Measurements from ENCODE around the gene REEP6. TPM values are rescaled to one million over a fixed set of nuclear protein-coding genes. Genes with fewer than 3 reads are reported as not detected.

Gene REEP6
- total and polyA plus RNA-seq, 2 experiments from 2014 or later = 3.0 to 4.3 TPM

DNA sequence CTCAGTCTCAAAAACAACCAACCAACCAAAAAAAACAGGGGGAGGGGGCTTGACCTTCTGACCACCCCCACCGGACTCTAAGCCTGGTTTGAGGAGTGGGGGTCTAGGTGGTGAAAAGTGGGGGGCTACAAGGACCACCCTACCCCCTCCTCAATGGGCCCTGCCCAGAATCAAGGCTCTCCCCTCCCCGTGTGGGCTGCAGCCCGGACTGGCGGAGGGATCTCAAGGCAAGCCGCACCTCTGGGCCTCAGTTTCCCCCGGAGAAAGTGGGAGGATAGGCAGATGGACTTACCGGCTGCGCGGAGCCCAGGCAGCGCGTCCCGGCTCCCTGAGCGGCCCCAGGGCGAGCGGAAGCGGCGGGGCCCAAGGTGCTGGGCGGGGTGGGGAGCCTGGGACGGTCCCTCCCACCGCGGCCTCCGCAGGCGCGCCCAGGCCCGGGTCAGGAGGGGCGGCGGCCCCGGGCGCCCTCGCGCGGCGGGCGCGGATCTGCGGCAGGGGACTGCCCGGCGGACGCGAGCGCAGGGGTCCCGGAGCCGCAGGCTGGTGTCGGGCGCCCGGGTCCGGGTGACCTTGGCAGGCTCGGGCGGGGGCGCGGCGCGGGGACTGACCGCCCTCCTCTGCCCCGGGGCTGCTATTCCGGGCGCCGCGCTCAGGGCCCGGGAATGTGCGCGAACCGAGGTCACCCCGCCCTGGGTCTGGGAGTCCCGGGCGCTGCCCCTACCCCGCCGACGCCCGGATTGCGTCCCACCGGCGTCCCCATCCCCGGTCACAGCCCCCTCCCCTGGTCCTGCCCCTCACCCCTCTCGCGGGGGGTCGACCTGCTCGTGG, 21.9 kb downstream of the REEP6 start, which contains the start of gene ADAMTSL5:
ADAMTSL5 (minus strand) TSS at position 349 of the 828 bp plus-strand sequence. CDS start 2,076 bp downstream, outside the sequence.
- H3K27ac ChIP-seq = peak within 1 kb of the TSS; percentile 48
- no peaks in the 10 kb centered on the region for H3K9me3 ChIP-seq (ENCODE audit: low read depth)
- no peaks in the 10 kb centered on the region for H4K20me1 ChIP-seq (ENCODE audit: insufficient read depth)
- 1% methylated on average over 18 to 56 of the region's 78 CpGs for WGBS, 2 experiments (ENCODE audit: low coverage in 1 of 2, low lambda C conversion rate in 2 of 2, missing lambda C conversion rate in 2 of 2)
- peak within 1 kb of the TSS; percentile 78 for H3K4me2 ChIP-seq (ENCODE audit: unreplicated experiment)
- peaks cover 14% of the 10 kb centered on the region; the same call in 1 of the 2 replicates for H3F3A ChIP-seq (ENCODE audit: insufficient read depth)
- TF ChIP-seq EZH2phosphoT487 (IDR thresholded peaks at IDR 0.05; ENCODE audit: insufficient read depth, low read depth) = no peak
- TF ChIP-seq EZH2 (IDR thresholded peaks at IDR 0.05; ENCODE audit: insufficient read depth, poor library complexity, severe bottlenecking) = no peak
- H3K9me2 ChIP-seq (ENCODE audit: insufficient read depth) = no peaks in the 10 kb centered on the region
- H3K4me1 ChIP-seq (ENCODE audit: insufficient read depth) = no peaks in the 10 kb centered on the region
- H3K79me2 ChIP-seq (ENCODE audit: insufficient read depth) = peaks cover 7% of the 10 kb centered on the region; the same call in 1 of the 2 replicates
- peak within 1 kb of the TSS; percentile 84 for H3K9ac ChIP-seq
- H3K27me3 ChIP-seq (replicated peaks; ENCODE audit: insufficient read depth) = no peaks in the 10 kb centered on the region
- no peaks in the 10 kb centered on the region for H3K36me3 ChIP-seq (ENCODE audit: low read depth)
- peak; percentile 88 for DNase-seq
- in situ Hi-C loops (cut with MboI) = no loop called here
- peak within 1 kb of the TSS; percentile 95 for H3K4me3 ChIP-seq
- peak within 1 kb of the TSS; percentile 69 for H2AFZ ChIP-seq

DNA sequence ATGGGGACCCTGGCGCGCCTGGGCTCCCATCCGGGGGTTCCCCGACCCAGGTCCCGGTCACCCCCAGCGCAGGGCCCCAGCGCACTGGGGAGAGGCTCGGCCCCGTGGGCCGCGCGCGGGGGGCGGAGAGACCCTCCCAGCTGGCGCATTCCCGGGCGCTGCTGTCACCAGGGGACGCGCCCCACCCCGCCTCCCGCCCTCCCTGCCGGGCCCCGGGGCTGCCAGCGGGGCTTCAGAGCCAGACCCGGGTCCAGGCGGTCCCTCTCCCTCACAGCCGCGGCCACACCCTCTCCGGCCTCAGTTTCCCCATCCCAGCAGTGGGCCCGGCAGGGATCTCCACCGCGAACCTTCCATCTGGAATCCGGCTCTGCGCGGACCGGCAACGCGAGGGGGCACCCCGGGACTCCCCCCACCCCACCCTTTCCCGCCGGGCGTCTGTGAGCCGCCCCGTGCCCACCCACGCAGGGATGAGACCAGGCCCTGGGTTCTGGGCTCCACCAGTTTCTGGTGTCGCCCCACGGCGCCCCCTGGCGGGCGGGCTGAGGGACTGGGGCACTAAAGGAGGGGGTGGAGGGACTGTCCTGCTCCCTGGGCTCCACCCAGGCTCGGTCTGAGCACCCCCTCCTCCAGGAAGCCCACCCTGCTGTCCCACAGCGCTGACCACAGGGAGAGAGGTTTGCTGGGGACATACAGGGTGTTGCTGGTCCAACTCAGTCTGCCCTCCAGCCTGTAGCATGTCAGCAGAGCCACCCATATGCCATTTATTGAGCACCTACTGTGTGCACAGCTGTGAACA, 22.7 kb downstream of the REEP6 start:
- 5 to 7% methylated on average over 19 to 44 of the region's 52 CpGs for WGBS, 2 experiments (ENCODE audit: low coverage in 1 of 2, low lambda C conversion rate in 2 of 2, missing lambda C conversion rate in 2 of 2)
- H3K27me3 ChIP-seq (replicated peaks; ENCODE audit: insufficient read depth) = no peaks in the 10 kb centered on the region
- in situ Hi-C loops (cut with MboI) = no loop called here
- peak; percentile 86 for DNase-seq
- H3K27ac ChIP-seq = peak overlapping the region; percentile 48
- TF ChIP-seq EZH2phosphoT487 (IDR thresholded peaks at IDR 0.05; ENCODE audit: insufficient read depth, low read depth) (no peak), EZH2 (IDR thresholded peaks at IDR 0.05; ENCODE audit: insufficient read depth, poor library complexity, severe bottlenecking) (no peak)
- peaks cover 7% of the 10 kb centered on the region; the same call in 1 of the 2 replicates for H3K79me2 ChIP-seq (ENCODE audit: insufficient read depth)
- H3K4me1 ChIP-seq (ENCODE audit: insufficient read depth) = no peaks in the 10 kb centered on the region
- no peaks in the 10 kb centered on the region for H3K36me3 ChIP-seq (ENCODE audit: low read depth)
- peak overlapping the region; percentile 95 for H3K4me3 ChIP-seq
- peaks cover 11% of the 10 kb centered on the region; the same call in 1 of the 2 replicates for H3F3A ChIP-seq (ENCODE audit: insufficient read depth)
- peak overlapping the region; percentile 78 for H3K4me2 ChIP-seq (ENCODE audit: unreplicated experiment)
- H3K9me3 ChIP-seq (ENCODE audit: low read depth) = no peaks in the 10 kb centered on the region
- H3K9me2 ChIP-seq (ENCODE audit: insufficient read depth) = no peaks in the 10 kb centered on the region
- peak overlapping the region; percentile 46 for H2AFZ ChIP-seq
- no peaks in the 10 kb centered on the region for H4K20me1 ChIP-seq (ENCODE audit: insufficient read depth)
- peak overlapping the region; percentile 84 for H3K9ac ChIP-seq

DNA sequence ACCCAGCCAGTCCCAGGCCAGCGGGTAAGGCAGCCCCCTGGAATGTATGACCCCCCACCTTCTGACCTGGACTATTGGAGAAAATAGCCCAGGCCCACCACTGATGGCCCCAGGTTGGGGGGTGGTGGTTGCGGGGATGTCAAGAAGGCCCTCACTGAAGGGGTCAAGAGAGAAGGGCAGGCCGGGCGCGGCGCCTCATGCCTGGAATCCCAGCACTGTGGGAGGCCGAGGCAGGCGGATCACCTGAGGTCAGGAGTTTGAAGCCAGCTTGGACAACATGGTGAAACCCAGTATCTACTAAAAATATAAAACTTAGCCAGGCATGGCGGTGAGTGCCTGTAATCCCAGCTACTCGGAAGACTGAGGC, 23.3 kb downstream of the REEP6 start:
- Histone ChIP-seq H3K4me3 (no peak overlapping the region), H3K36me3 (ENCODE audit: low read depth) (no peaks in the 10 kb centered on the region), H2AFZ (no peak overlapping the region), H3K27ac (no peak overlapping the region), H3K4me1 (ENCODE audit: insufficient read depth) (no peaks in the 10 kb centered on the region), H3F3A (ENCODE audit: insufficient read depth) (0 out of 2 replicates have a peak, but pooled peaks cover 5% of the 10 kb centered on the region), H3K9me3 (ENCODE audit: low read depth) (no peaks in the 10 kb centered on the region), H3K9me2 (ENCODE audit: insufficient read depth) (no peaks in the 10 kb centered on the region), H4K20me1 (ENCODE audit: insufficient read depth) (no peaks in the 10 kb centered on the region), H3K27me3 (replicated peaks; ENCODE audit: insufficient read depth) (no peaks in the 10 kb centered on the region), H3K4me2 (ENCODE audit: unreplicated experiment) (no peak overlapping the region), H3K9ac (no peak overlapping the region), H3K79me2 (ENCODE audit: insufficient read depth) (peaks cover 7% of the 10 kb centered on the region; the same call in 1 of the 2 replicates)
- 66 to 73% methylated on average over 10 of the region's 10 CpGs for WGBS, 2 experiments (ENCODE audit: low coverage in 1 of 2, low lambda C conversion rate in 2 of 2, missing lambda C conversion rate in 2 of 2)
- no peak for TF ChIP-seq EZH2 (IDR thresholded peaks at IDR 0.05; ENCODE audit: insufficient read depth, poor library complexity, severe bottlenecking)
- in situ Hi-C loops (cut with MboI) = no loop called here
- DNase-seq = no peak

DNA sequence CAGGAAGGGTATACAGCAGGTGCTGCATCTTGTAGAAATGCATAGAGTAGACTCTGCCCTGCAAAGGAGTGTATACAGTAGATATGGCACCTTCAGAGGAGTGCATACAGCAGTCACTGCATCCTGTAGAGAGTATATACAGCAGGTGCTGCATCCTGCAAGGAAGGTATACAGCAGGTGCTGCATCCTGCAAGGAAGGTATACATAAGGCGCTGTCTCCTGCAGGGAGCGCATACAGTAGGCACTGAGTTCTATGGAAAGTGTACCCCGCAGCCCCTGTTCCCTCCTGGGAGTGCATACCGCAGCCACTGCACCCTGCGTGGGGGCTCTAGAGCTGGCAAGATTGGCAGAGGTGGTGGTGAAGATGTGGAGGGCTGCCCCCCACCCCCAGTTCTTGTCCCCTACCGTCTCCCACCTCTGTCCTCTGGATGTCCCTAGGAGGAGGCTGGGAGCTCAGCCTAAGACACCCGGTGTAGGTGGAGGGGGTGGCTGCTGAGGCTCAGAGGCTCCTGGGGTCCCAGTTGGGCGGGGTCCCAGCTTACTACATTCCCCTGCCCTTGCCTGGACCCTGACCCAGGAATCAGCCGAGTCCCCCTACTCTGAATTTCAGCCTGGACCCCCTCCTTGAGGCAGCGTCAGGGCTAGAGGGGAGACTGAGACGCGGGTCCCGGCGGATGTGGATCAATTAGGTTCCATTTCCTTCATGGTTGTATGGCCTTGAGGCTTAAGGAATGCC, 24.2 kb downstream of the REEP6 start:
- WGBS, 2 experiments (ENCODE audit: low coverage in 1 of 2, low lambda C conversion rate in 2 of 2, missing lambda C conversion rate in 2 of 2) = 70 to 75% methylated on average over 12 to 14 of the region's 14 CpGs
- H3K4me1 ChIP-seq (ENCODE audit: insufficient read depth) = no peaks in the 10 kb centered on the region
- H3K9ac ChIP-seq = no peak overlapping the region
- H3K27me3 ChIP-seq (replicated peaks; ENCODE audit: insufficient read depth) = no peaks in the 10 kb centered on the region
- no peaks in the 10 kb centered on the region for H3K9me2 ChIP-seq (ENCODE audit: insufficient read depth)
- no peak for TF ChIP-seq EZH2 (IDR thresholded peaks at IDR 0.05; ENCODE audit: insufficient read depth, poor library complexity, severe bottlenecking)
- no peak for TF ChIP-seq EZH2phosphoT487 (IDR thresholded peaks at IDR 0.05; ENCODE audit: insufficient read depth, low read depth)
- H3K4me3 ChIP-seq = no peak overlapping the region
- in situ Hi-C loops (cut with MboI) = no loop called here
- no peak overlapping the region for H2AFZ ChIP-seq
- DNase-seq = no peak
- H3F3A ChIP-seq (ENCODE audit: insufficient read depth) = no peaks in the 10 kb centered on the region
- H3K27ac ChIP-seq = no peak overlapping the region
- no peaks in the 10 kb centered on the region for H3K36me3 ChIP-seq (ENCODE audit: low read depth)
- no peaks in the 10 kb centered on the region for H4K20me1 ChIP-seq (ENCODE audit: insufficient read depth)
- peaks cover 7% of the 10 kb centered on the region; the same call in 1 of the 2 replicates for H3K79me2 ChIP-seq (ENCODE audit: insufficient read depth)
- no peak overlapping the region for H3K4me2 ChIP-seq (ENCODE audit: unreplicated experiment)
- H3K9me3 ChIP-seq (ENCODE audit: low read depth) = no peaks in the 10 kb centered on the region
